Parathyroid adenoma (tissue), 2 donors: ENCODE data around the gene MS4A10.

Experiments used
- H2AFZ ChIP-seq: fragments of 300-600 bp; sonication (generic); one replicate; pipeline ENCODE4 v1.7.0; 2017; ENCODE audit warnings: antibody characterized with exemption, mild to moderate bottlenecking
- H3K27ac ChIP-seq: fragments of 300-600 bp; sonication (generic); one replicate; pipeline ENCODE4 v1.7.0; 2017
- H3K27me3 ChIP-seq: fragments of 300-600 bp; sonication (generic); one replicate; pipeline ENCODE4 v1.7.0; 2017; ENCODE audit warnings: low read length; ENCODE audit not compliant: control insufficient read depth, insufficient read depth
- H3K36me3 ChIP-seq: fragments of 300-600 bp; sonication (generic); one replicate; pipeline ENCODE4 v1.7.0; 2017; ENCODE audit warnings: low read length; ENCODE audit not compliant: control insufficient read depth, insufficient read depth
- H3K4me1 ChIP-seq: fragments of 300-600 bp; sonication (generic); one replicate; pipeline ENCODE4 v1.7.0; 2017; ENCODE audit warnings: control low read depth
- H3K4me2 ChIP-seq: fragments of 300-600 bp; sonication (generic); one replicate; pipeline ENCODE4 v1.7.0; 2017; ENCODE audit warnings: low read length
- H3K4me3 ChIP-seq: fragments of 300-600 bp; sonication (generic); one replicate; pipeline ENCODE4 v1.7.0; 2017; ENCODE audit warnings: low read depth, low read length
- H3K79me2 ChIP-seq: fragments of 300-600 bp; sonication (generic); one replicate; pipeline ENCODE4 v1.7.0; 2017; ENCODE audit warnings: control low read depth
- H3K9ac ChIP-seq: fragments of 300-600 bp; sonication (generic); one replicate; pipeline ENCODE4 v1.7.0; 2017; ENCODE audit warnings: mild to moderate bottlenecking
- H3K9me3 ChIP-seq: fragments of 300-600 bp; sonication (generic); one replicate; pipeline ENCODE4 v1.7.0; 2017; ENCODE audit warnings: low read length; ENCODE audit not compliant: control insufficient read depth
- CTCF ChIP-seq: fragments of 300-600 bp; sonication (generic); IDR thresholded peaks from one replicate; pipeline ENCODE4 v1.7.0; 2017; ENCODE audit warnings: antibody characterized with exemption, mild to moderate bottlenecking
- donor health status: primary hyperparathyroidism.

MS4A10 gene

GRCh38 chr11:60809249-60809648, 24.1 kb downstream of the MS4A10 start:
- H3K4me1 ChIP-seq, result no peaks in the 10 kb centered on the region
- no peak for TF ChIP-seq CTCF
- H3K79me2 ChIP-seq, result no peaks in the 10 kb centered on the region
- H3K27me3 ChIP-seq, result no peaks in the 10 kb centered on the region
- no peak overlapping the region for H3K4me3 ChIP-seq
- no peak overlapping the region for H2AFZ ChIP-seq
- no peak overlapping the region for H3K4me2 ChIP-seq
- H3K27ac ChIP-seq, result no peak overlapping the region
- no peaks in the 10 kb centered on the region for H3K9me3 ChIP-seq
- H3K9ac ChIP-seq, result no peak overlapping the region
- no peaks in the 10 kb centered on the region for H3K36me3 ChIP-seq

DNA sequence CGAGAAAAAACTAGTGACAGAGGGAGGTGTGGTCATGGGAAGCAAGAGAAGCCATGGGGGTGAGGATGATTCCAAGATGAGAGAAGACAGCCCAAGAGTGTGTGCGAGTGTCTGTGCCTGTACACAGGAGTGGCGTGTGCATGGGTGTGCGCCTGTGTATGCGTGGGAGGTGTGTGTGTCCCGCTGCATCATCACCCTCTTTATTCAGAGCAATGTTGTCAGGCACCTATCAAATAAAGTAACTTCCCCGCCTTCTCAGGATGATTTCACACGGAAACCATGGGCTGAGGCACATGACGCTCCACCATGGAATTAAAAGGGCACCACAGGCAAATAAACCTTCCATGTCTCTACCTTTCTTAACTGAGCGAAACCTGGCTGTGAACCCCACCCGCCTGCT, 24.6 kb downstream of the MS4A10 start:
- Histone ChIP-seq H3K4me2 (no peak overlapping the region), H3K36me3 (no peaks in the 10 kb centered on the region), H3K79me2 (no peaks in the 10 kb centered on the region), H3K4me1 (no peaks in the 10 kb centered on the region), H3K9ac (no peak overlapping the region), H3K27ac (no peak overlapping the region), H3K27me3 (no peaks in the 10 kb centered on the region), H2AFZ (no peak overlapping the region), H3K4me3 (no peak overlapping the region), H3K9me3 (no peaks in the 10 kb centered on the region)
- no peak for TF ChIP-seq CTCF

GRCh38 chr11:60810151-60810550, 25.0 kb downstream of the MS4A10 start:
- Histone ChIP-seq H3K36me3 (no peaks in the 10 kb centered on the region), H3K4me2 (no peak overlapping the region), H3K27ac (no peak overlapping the region), H3K4me1 (no peaks in the 10 kb centered on the region), H3K79me2 (no peaks in the 10 kb centered on the region), H3K9ac (no peak overlapping the region), H3K27me3 (no peaks in the 10 kb centered on the region), H3K4me3 (no peak overlapping the region), H2AFZ (no peak overlapping the region), H3K9me3 (no peaks in the 10 kb centered on the region)
- no peak for TF ChIP-seq CTCF

DNA sequence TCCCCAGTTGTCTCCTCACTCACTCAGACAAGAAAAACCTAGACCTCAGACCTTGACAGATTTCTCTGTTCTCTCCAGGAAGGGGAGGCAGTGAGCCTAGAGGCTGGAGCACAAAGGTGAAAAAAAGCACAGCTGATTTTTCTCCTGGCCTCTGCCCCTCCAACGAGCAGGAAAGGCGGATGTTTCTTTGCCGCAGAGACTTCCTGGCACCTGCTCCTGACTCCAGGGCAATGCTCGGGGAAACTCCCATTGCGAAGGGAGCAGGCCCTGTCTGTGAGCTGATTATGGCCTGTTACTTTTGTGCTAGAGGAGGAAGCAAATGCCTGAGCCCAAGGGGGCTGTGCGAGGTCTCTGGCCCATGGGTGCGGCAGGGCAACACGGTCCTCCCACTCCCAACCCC, 25.4 kb downstream of the MS4A10 start:
- TF ChIP-seq CTCF, result no peak

DNA sequence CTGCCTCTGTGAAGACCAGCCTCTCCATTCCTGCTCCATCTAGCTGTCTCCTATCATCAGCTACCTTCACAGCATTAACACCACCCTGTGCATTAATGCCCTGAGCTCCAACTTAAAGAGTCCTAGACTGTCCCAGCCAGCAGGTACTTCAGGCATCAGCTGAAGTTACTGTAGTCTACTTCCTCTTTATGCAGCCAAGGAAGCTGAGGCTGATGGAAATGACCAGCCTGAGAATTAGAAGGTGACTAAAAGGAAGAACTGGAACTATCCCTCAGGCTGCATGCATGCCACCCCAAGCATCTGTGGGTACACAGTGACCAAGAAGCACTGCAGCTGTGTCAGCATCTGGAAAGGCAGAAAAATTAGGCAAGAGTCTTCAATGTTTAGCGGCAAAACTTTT, 28.2 kb downstream of the MS4A10 start:
- H3K4me2 ChIP-seq, result no peak overlapping the region
- no peaks in the 10 kb centered on the region for H3K27me3 ChIP-seq
- H3K27ac ChIP-seq, result no peak overlapping the region
- H3K4me1 ChIP-seq, result no peaks in the 10 kb centered on the region
- no peaks in the 10 kb centered on the region for H3K36me3 ChIP-seq
- H3K9ac ChIP-seq, result no peak overlapping the region
- H3K9me3 ChIP-seq, result no peaks in the 10 kb centered on the region
- H3K4me3 ChIP-seq, result no peak overlapping the region
- no peak for TF ChIP-seq CTCF
- H3K79me2 ChIP-seq, result no peaks in the 10 kb centered on the region
- H2AFZ ChIP-seq, result no peak overlapping the region

More for the DNA sequence above, 25.4 kb downstream of the MS4A10 start:
- Histone ChIP-seq H3K4me1 (no peaks in the 10 kb centered on the region), H3K4me3 (no peak overlapping the region), H2AFZ (no peak overlapping the region), H3K4me2 (no peak overlapping the region), H3K9me3 (no peaks in the 10 kb centered on the region), H3K36me3 (no peaks in the 10 kb centered on the region), H3K27ac (no peak overlapping the region), H3K79me2 (no peaks in the 10 kb centered on the region), H3K27me3 (no peaks in the 10 kb centered on the region), H3K9ac (no peak overlapping the region)
